GM18873 (cell line): ENCODE data around the gene RHOF.

Experiments
- ATAC-seq: cut with Tn5 transposase; IDR thresholded peaks from one replicate; pipeline ENCODE4 v1.9.1; 2021; ENCODE audit warnings: mild to moderate bottlenecking, moderate library complexity, moderate number of reproducible peaks; ENCODE audit not compliant: unreplicated experiment, low FRiP score

RHOF gene

DNA sequence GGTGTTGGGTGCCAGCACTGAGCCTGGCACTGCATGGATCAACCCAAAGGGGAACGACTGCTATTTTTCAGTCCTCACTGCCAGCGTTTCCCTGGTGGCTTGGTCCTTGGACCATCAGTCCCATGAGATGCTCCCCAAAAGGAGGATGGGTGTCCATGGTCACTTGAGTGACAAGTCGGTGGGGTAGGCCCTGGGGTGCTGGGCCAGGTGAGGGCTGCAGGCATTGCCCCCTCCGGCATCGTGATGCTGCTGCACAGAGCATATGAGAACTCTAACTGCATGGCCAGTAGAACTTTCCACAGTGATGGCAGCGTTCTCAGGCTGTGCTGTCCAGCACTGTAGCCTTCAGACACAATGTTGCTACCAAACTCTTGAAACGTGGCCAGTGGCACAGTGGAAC is 26.6 kb upstream of the RHOF start:
- ATAC-seq, result no peak

- ATAC-seq, result no peak
These were observed 25.9 kb upstream of the RHOF start for GRCh38 chr12:121819212-121819949.

- no peak for ATAC-seq
These were observed 24.2 kb upstream of the RHOF start for GRCh38 chr12:121817648-121818043.

- no peak for ATAC-seq
These were observed 23.6 kb upstream of the RHOF start for GRCh38 chr12:121816925-121817647.

- no peak for ATAC-seq
These were observed 21.8 kb upstream of the RHOF start for GRCh38 chr12:121815263-121815662.

GRCh38 chr12:121814429-121815119 is 21.1 kb upstream of the RHOF start:
- ATAC-seq, result no peak

- no peak for ATAC-seq
These were observed 20.5 kb upstream of the RHOF start for GRCh38 chr12:121813951-121814350.

DNA sequence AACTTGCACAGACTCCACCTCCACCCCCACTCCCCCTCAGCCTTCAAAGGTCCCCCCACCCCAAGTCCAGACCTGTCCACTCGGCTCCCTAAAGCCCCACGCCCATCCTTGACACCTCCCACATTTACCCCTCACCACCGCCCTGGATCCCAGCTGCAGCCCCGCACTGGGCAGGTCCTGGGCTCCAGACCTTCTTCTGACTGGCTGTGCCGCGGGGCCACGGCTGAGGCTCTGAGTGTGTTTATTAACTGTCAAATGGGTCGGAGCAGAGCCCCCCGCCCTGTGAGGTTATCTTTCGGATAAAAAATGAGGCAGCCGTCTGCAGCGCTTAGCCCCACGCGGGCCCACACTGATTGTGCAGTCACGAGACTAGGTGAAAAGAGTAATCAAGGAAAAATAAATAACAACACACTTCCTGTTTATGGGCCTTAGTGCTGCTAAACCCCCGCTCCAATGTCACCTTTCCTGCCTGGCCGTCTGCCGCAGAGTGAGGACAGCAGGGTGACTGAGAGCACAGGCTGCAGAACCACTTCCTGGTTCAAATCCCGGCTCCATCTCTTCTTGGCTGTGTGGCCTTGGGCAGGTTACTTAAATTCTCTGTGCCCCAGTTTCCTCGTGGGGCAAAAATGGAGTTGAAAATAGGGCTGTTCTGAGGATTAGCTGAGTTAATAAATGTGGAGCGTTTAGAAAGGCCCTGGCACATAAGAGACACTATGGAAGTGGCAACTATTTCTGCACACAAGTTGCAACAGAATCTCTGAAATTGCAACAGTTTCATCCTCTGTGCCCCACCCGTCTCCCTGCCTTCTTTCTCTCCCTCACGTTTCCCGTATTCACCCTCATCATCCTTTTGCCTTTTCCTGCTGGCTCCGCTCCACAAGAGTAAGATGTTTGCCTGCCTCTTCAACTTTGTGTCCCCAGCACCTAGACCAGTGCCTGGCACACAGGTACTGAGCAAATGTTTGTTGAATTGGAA is 19.7 kb upstream of the RHOF start:
- no peak for ATAC-seq

DNA sequence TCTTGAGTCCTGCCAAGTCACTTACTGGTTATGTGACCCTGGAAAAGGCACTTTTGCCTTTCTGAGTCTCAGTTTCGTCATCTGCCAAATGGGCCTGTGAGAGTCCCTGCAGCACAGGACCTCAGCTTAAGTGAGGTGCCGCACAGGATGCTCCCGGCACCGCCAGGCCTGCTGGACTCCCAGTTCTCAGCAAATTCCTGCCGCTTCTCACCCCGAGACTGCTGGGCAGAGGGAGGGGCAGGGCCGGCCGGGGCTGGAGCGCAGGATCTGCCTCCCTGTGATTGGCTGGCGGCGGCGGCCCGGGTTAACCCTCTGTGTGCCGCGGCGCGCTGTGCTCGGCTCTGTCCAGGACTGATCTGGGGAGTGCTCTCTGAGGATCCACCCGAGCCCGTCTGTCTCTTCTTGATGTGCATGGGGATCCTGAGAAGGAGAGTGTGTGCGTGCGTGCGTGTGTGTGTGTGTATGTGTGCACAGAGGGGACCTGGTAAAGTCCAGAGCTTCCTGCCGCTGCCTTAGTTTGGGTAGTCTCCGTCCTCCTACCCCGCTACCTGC is 18.9 kb upstream of the RHOF start:
- no peak for ATAC-seq

- no peak for ATAC-seq
These were observed 18.2 kb upstream of the RHOF start for GRCh38 chr12:121811434-121812319.

GRCh38 chr12:121810833-121811433 is 17.4 kb upstream of the RHOF start:
- no peak for ATAC-seq

DNA sequence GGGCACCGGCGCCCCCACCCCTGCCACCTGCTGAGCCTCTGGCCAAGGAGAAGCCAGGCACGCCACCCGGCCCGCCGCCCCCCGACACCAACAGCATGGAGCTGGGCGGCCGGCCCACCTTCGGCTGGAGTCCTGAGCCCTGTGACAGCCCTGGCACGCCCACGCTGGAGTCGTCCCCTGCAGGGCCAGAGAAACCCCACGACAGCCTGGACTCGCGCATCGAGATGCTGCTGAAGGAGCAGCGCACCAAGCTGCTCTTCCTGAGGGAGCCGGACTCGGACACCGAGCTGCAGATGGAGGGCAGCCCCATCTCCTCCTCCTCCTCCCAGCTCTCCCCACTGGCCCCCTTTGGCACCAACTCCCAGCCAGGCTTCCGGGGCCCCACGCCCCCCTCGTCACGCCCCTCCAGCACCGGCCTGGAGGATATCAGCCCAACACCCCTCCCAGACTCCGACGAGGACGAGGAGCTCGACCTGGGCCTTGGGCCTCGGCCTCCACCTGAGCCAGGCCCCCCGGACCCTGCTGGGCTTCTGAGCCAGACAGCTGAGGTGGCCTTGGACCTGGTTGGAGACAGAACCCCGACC is 16.8 kb upstream of the RHOF start:
- ATAC-seq, result no peak

- no peak for ATAC-seq
These were observed 16.2 kb upstream of the RHOF start for GRCh38 chr12:121809712-121810116.

- no peak for ATAC-seq
These were observed 15.1 kb upstream of the RHOF start for GRCh38 chr12:121808623-121809022.

- ATAC-seq, result no peak
These were observed 14.3 kb upstream of the RHOF start for GRCh38 chr12:121807642-121808347.

DNA sequence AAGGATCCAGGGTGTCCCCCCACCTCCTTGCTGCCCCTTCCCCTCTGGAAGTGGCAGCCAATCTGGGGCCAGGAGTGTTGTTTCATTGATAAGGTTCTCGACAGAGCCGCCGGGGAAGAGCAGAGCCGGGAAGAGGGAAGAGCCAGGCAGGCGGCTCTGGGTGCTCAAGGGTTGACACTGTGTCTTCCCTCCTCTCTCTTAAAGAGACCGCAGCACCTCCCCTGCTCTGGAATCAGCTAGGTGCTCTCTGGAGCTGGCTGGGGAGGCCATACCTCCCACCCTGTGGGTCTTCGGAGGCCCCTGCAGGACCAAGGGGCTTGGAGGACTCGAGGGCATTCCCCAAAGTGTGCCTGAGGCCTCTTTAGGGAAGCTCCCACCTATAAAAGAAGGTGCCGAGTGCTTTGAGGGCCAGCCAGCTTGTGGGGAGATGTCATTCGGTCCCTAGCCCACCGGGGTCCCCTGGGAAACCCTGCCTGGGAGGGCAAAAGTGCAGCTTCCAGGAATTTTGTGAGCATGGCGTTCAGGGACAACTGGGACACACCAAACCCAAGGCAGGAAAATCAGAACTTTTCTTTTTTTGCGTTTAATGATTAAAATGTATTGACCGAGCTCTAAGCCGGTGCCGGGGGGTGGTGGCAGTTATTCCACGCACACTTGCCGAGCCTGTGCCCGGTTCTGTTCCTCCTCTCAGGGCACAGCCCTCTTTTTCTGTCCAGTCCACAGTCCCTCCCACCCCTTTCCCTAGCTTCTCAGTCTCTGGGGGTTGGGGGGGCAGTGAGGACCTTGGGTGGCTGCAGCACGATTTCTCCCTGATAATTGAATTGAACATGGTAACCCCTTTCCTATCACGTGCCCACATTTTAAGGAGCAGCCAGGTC is 13.3 kb upstream of the RHOF start:
- ATAC-seq, result no peak
